CD14-positive monocyte (primary cell): ENCODE measurements around the gene CTDP1. TPM values are rescaled to one million over a fixed set of nuclear protein-coding genes. Genes with fewer than 3 reads are reported as not detected.

Source experiments
- DNase-seq, 3 donors: peaks; one replicate each; pipeline ENCODE4 v3.0.0-alpha.2; 2011 to 2022
- H2AFZ ChIP-seq: 2 replicates; pipeline ENCODE4 v1.6.0; 2012; ENCODE audit warnings: mild to moderate bottlenecking, low read depth, low read length, inconsistent platforms; ENCODE audit not compliant: insufficient read depth, poor library complexity, severe bottlenecking
- H3K27ac ChIP-seq, 2 donors: 1 replicate in 1 of 2; 2 replicates in 1 of 2; pipeline ENCODE4 v1.5.1; 2012 to 2013; ENCODE audit warnings: low read length in 2 of 2, control low read depth in 1 of 2, inconsistent platforms in 1 of 2, low read depth in 1 of 2, mild to moderate bottlenecking in 1 of 2
- H3K27me3 ChIP-seq, 2 donors: one replicate each; pipeline versions ENCODE4 v1.6.0 to v1.6.1; 2011 to 2013; ENCODE audit warnings: low read length in 2 of 2; ENCODE audit not compliant: control insufficient read depth in 2 of 2, insufficient read depth in 2 of 2
- H3K36me3 ChIP-seq, 2 donors: replicated peaks in 1 of 2; 1 replicate in 1 of 2; 2 replicates in 1 of 2; pipeline versions ENCODE4 v1.5.1 to v1.6.1; 2012 to 2013; ENCODE audit warnings: low read length in 2 of 2, control low read depth in 1 of 2, inconsistent platforms in 1 of 2, mild to moderate bottlenecking in 1 of 2; ENCODE audit not compliant: insufficient read depth in 2 of 2, control insufficient read depth in 1 of 2
- H3K4me1 ChIP-seq, 2 donors: 1 replicate in 1 of 2; 2 replicates in 1 of 2; pipeline versions ENCODE4 v1.5.1 to v1.6.1; 2012 to 2013; ENCODE audit warnings: low read length in 2 of 2, control low read depth in 1 of 2, inconsistent platforms in 1 of 2, mild to moderate bottlenecking in 1 of 2, moderate library complexity in 1 of 2; ENCODE audit not compliant: insufficient read depth in 2 of 2, control insufficient read depth in 1 of 2
- H3K4me2 ChIP-seq: replicated peaks from 2 replicates; pipeline ENCODE3; 2012; ENCODE audit warnings: low read length, moderate library complexity, mild to moderate bottlenecking; ENCODE audit not compliant: poor library complexity, severe bottlenecking; ENCODE audit errors: extremely low read depth
- H3K4me3 ChIP-seq, 3 experiments: fragments of 200-600 bp in 1 of 3; sonication (generic) in 1 of 3; replicated peaks in 1 of 3; 1 replicate in 2 of 3; 2 replicates in 1 of 3; pipeline ENCODE4 v1.5.1; 2011 to 2013; ENCODE audit warnings: low read length in 3 of 3, mild to moderate bottlenecking in 3 of 3, control low read depth in 2 of 3, low read depth in 2 of 3, inconsistent platforms in 1 of 3, moderate library complexity in 1 of 3
- H3K79me2 ChIP-seq: 2 replicates; pipeline ENCODE4 v1.6.0; 2012; ENCODE audit warnings: mild to moderate bottlenecking, control low read depth, inconsistent platforms, low read length, moderate library complexity; ENCODE audit not compliant: insufficient read depth
- H3K9ac ChIP-seq: 2 replicates; pipeline ENCODE4 v1.6.0; 2017; ENCODE audit warnings: low read length, mild to moderate bottlenecking; ENCODE audit not compliant: insufficient read depth, poor library complexity, severe bottlenecking
- H3K9me3 ChIP-seq, 2 donors: replicated peaks in 1 of 2; 1 replicate in 1 of 2; 2 replicates in 1 of 2; pipeline versions ENCODE4 v1.5.1 to v1.6.1; 2012 to 2013; ENCODE audit warnings: low read length in 2 of 2, control low read depth in 1 of 2; ENCODE audit not compliant: control insufficient read depth in 1 of 2, insufficient read depth in 1 of 2
- H4K20me1 ChIP-seq: 2 replicates; pipeline ENCODE4 v1.6.0; 2012; ENCODE audit warnings: mild to moderate bottlenecking, low read length, control low read depth, moderate library complexity; ENCODE audit not compliant: insufficient read depth
- H3K27ac Mint-ChIP-seq, 7 donors: one replicate each; pipeline ENCODE4 v1.8.0; 2020; ENCODE audit warnings: mild to moderate bottlenecking in 7 of 7, mixed read lengths in 7 of 7, moderate library complexity in 6 of 7, inconsistent platforms in 2 of 7
- H3K27me3 Mint-ChIP-seq, 3 donors: one replicate each; pipeline ENCODE4 v1.8.0; 2021 to 2022; ENCODE audit warnings: low read depth in 3 of 3, mild to moderate bottlenecking in 3 of 3, mixed read lengths in 3 of 3, moderate library complexity in 3 of 3, inconsistent platforms in 1 of 3
- H3K36me3 Mint-ChIP-seq, 2 donors: one replicate each; pipeline ENCODE4 v1.8.0; 2020; ENCODE audit warnings: mixed read lengths in 2 of 2, inconsistent platforms in 1 of 2, mild to moderate bottlenecking in 1 of 2
- H3K4me1 Mint-ChIP-seq: one replicate; pipeline ENCODE4 v1.8.0; 2020; ENCODE audit warnings: mild to moderate bottlenecking, mixed read lengths
- H3K4me3 Mint-ChIP-seq, 2 donors: one replicate each; pipeline ENCODE4 v1.8.0; 2020; ENCODE audit warnings: mild to moderate bottlenecking in 2 of 2, mixed read lengths in 2 of 2, moderate library complexity in 1 of 2
- H3K9me3 Mint-ChIP-seq, 7 donors: one replicate each; pipeline ENCODE4 v1.8.0; 2020 to 2022; ENCODE audit warnings: mixed read lengths in 7 of 7, mild to moderate bottlenecking in 6 of 7, moderate library complexity in 6 of 7, inconsistent platforms in 2 of 7
- CTCF ChIP-seq: fragments of 200-600 bp; IDR thresholded peaks from one replicate; pipeline ENCODE4 v1.8.0; 2022; ENCODE audit warnings: antibody characterized with exemption, mild to moderate bottlenecking
- WGBS: methylation state at CpG from one replicate; pipeline ENCODE4 v1.1.5; 2013; ENCODE audit warnings: missing lambda C conversion rate; ENCODE audit not compliant: insufficient coverage; 5-methylcytosine and 5-hydroxymethylcytosine counted together
- intact Hi-C, 2 donors: fragments of 100-400 bp; cut with micrococcal nuclease; formaldehyde crosslinking; loops; one replicate each; pipeline versions ENCODE4 v1.15.0 to v1.15.1; 2023
- polyA plus RNA-seq, 3 donors: library from polyadenylated mRNA; depleted of rRNA in 1 of 3; unstranded in 2 of 3; stranded (reverse) in 1 of 3; fragments of 300-500 nt in 2 of 3; fragments of >200 nt in 1 of 3; fragmentation: Illumina TruSeq in 2 of 3; gene quantifications; 1 replicate in 2 of 3; 2 replicates in 1 of 3; pipeline ENCODE4 v1.2.3, GENCODE V29; 2012 to 2021

The CTDP1 gene
- polyA plus RNA-seq, 3 donors, result 9.1 to 13.9 (median 9.1) TPM

DNA sequence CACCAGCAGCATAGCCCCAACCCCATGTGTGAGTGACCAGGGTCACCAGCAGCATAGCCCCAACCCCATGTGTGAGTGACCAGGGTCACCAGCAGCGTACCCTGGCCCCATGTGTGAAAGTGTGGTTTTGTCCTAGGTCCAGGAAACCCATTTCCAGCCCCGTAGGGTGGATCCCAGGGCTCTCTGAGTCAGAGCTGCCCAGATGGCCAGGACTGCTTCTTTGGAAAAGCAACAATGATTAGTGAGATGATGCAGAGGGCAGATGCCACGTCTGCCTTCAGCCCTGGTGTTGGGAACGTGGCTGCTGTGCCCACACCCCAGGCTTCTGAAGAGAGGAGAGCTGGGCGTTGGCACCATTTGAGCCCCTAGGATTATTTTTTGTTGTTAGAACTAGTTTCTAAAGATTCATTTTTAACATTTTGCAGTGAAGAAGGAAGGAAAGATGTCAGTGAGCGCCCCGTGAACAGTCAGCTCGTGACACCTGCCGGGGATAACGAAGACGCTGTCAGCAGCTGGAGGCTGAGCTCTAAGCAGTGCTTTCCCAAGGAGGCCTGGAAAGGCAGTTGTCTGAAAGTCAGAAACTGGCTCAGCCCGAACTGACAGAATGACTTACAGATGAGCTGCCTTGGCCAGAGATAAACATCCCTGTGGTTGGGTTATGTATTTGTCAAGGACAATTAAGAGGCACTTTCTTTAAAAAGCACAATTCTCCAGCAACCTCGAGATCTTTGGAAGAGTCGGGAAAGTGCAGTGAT, 86.1 kb downstream of the CTDP1 start:
- no peaks in the 10 kb centered on the region for H3K4me1 ChIP-seq
- no peak overlapping the region for H3K4me2 ChIP-seq
- no peaks in the 10 kb centered on the region for H3K4me1 Mint-ChIP-seq
- no peak overlapping the region for H2AFZ ChIP-seq
- H3K4me3 Mint-ChIP-seq, result no peak overlapping the region
- H3K9ac ChIP-seq, result no peak overlapping the region
- DNase-seq, result no peak
- 86% methylated on average over 13 of the region's 14 CpGs for WGBS
- H3K9me3 ChIP-seq, result peaks cover 5 to 20% of the 10 kb centered on the region in 2 donors
- intact Hi-C loops, result no loop called here
- H3K27me3 Mint-ChIP-seq, result peaks cover 4 to 8% (median 6%) of the 10 kb centered on the region in 3 donors
- H4K20me1 ChIP-seq, result no peaks in the 10 kb centered on the region
- H3K36me3 ChIP-seq, result no peaks in the 10 kb centered on the region
- no peak overlapping the region for H3K4me3 ChIP-seq
- no peak overlapping the region for H3K27ac Mint-ChIP-seq
- no peaks in the 10 kb centered on the region for H3K27me3 ChIP-seq
- H3K79me2 ChIP-seq, result no peaks in the 10 kb centered on the region
- H3K27ac ChIP-seq, result no peak overlapping the region
- peaks cover 4 to 30% (median 20%) of the 10 kb centered on the region in 7 donors for H3K9me3 Mint-ChIP-seq
- TF ChIP-seq CTCF, result no peak
- no peaks in the 10 kb centered on the region for H3K36me3 Mint-ChIP-seq

GRCh38 chr18:79766308-79766707, 86.7 kb downstream of the CTDP1 start:
- Mint-ChIP-seq H3K9me3 (peaks cover 4 to 30% (median 20%) of the 10 kb centered on the region in 7 donors), H3K36me3 (no peaks in the 10 kb centered on the region), H3K27me3 (peaks cover 4 to 8% (median 6%) of the 10 kb centered on the region in 3 donors), H3K4me3 (no peak overlapping the region), H3K27ac (no peak overlapping the region), H3K4me1 (no peaks in the 10 kb centered on the region)
- H3K9me3 ChIP-seq, result peaks cover 5 to 21% of the 10 kb centered on the region in 2 donors
- H4K20me1 ChIP-seq, result no peaks in the 10 kb centered on the region
- H3K4me2 ChIP-seq, result no peak overlapping the region
- 81% methylated on average over 16 of the region's 16 CpGs for WGBS
- no peak overlapping the region for H3K4me3 ChIP-seq
- no peaks in the 10 kb centered on the region for H3K79me2 ChIP-seq
- no peaks in the 10 kb centered on the region for H3K4me1 ChIP-seq
- no peaks in the 10 kb centered on the region for H3K27me3 ChIP-seq
- H2AFZ ChIP-seq, result no peak overlapping the region
- H3K36me3 ChIP-seq, result no peaks in the 10 kb centered on the region
- H3K9ac ChIP-seq, result no peak overlapping the region
- DNase-seq, result no peak
- no peak overlapping the region for H3K27ac ChIP-seq
- no peak for TF ChIP-seq CTCF
- intact Hi-C loops, result no loop called here
